H9 (cell line): ENCODE data around the gene KCNMA1. TPM values are rescaled to one million over a fixed set of nuclear protein-coding genes. Genes with fewer than 3 reads are reported as not detected.

ENCODE experiments used
- DNase-seq: peaks from one replicate; pipeline ENCODE4 v3.0.0-alpha.2; 2017
- H2AFZ ChIP-seq: one replicate; pipeline ENCODE4 v1.6.1; 2013; ENCODE audit warnings: mild to moderate bottlenecking, low read length, control low read depth, moderate library complexity
- H2AK5ac ChIP-seq: 2 replicates; pipeline ENCODE4 v1.6.1; 2013; ENCODE audit warnings: low read length, control low read depth, mixed read lengths; ENCODE audit not compliant: insufficient read length
- H2BK120ac ChIP-seq: one replicate; pipeline ENCODE4 v1.6.1; 2013; ENCODE audit warnings: low read depth, mild to moderate bottlenecking, low read length, control low read depth, inconsistent platforms; ENCODE audit not compliant: poor library complexity, severe bottlenecking
- H2BK12ac ChIP-seq: 2 replicates; pipeline ENCODE4 v1.6.1; 2013; ENCODE audit warnings: low read length, control low read depth, mixed read lengths, low read depth; ENCODE audit not compliant: insufficient read length
- H2BK15ac ChIP-seq: 2 replicates; pipeline ENCODE4 v1.6.1; 2013; ENCODE audit warnings: low read depth, low read length, control low read depth
- H2BK20ac ChIP-seq: one replicate; pipeline ENCODE4 v1.6.1; 2013; ENCODE audit warnings: low read depth, mild to moderate bottlenecking, low read length, control low read depth, inconsistent platforms; ENCODE audit not compliant: poor library complexity, severe bottlenecking
- H2BK5ac ChIP-seq: 2 replicates; pipeline ENCODE4 v1.6.1; 2013; ENCODE audit warnings: low read length, control low read depth, mixed read lengths; ENCODE audit not compliant: insufficient read length
- H3K14ac ChIP-seq: 2 replicates; pipeline ENCODE4 v1.6.1; 2013; ENCODE audit warnings: low read length, control low read depth; ENCODE audit not compliant: insufficient read depth
- H3K18ac ChIP-seq: 2 replicates; pipeline ENCODE4 v1.6.1; 2013; ENCODE audit warnings: low read depth, mild to moderate bottlenecking, mixed read lengths, low read length, control low read depth; ENCODE audit not compliant: insufficient read length
- H3K23ac ChIP-seq: 2 replicates; pipeline ENCODE4 v1.6.1; 2013; ENCODE audit warnings: low read length, control low read depth, mixed read lengths, low read depth; ENCODE audit not compliant: insufficient read length
- H3K23me2 ChIP-seq: 2 replicates; pipeline ENCODE4 v1.6.1; 2013; ENCODE audit warnings: low read depth, mild to moderate bottlenecking, mixed read lengths, low read length, control low read depth; ENCODE audit not compliant: insufficient read length, poor library complexity, severe bottlenecking
- H3K27ac ChIP-seq: 2 replicates; pipeline ENCODE4 v1.5.1; 2013; ENCODE audit warnings: low read length, control low read depth, mixed read lengths, low read depth; ENCODE audit not compliant: insufficient read length
- H3K27me3 ChIP-seq: 2 replicates; pipeline ENCODE4 v1.6.1; 2013; ENCODE audit warnings: low read length, control low read depth, inconsistent platforms; ENCODE audit not compliant: insufficient read depth
- H3K4ac ChIP-seq: 2 replicates; pipeline ENCODE4 v1.6.1; 2013; ENCODE audit warnings: low read depth, mild to moderate bottlenecking, control low read depth, inconsistent platforms, low read length, moderate library complexity
- H3K4me1 ChIP-seq: 2 replicates; pipeline ENCODE4 v1.6.1; 2013; ENCODE audit warnings: low read length, control low read depth, inconsistent platforms; ENCODE audit not compliant: insufficient read depth
- H3K4me2 ChIP-seq: 2 replicates; pipeline ENCODE4 v1.6.1; 2013; ENCODE audit warnings: low read length, control low read depth, mixed read lengths; ENCODE audit not compliant: insufficient read length, insufficient read depth
- H3K56ac ChIP-seq: 2 replicates; pipeline ENCODE4 v1.6.1; 2013; ENCODE audit warnings: low read depth, mild to moderate bottlenecking, mixed read lengths, low read length, control low read depth; ENCODE audit not compliant: insufficient read length
- H3K79me1 ChIP-seq: 2 replicates; pipeline ENCODE4 v1.6.1; 2013; ENCODE audit warnings: low read depth, mild to moderate bottlenecking, moderate library complexity, low read length, control low read depth, inconsistent platforms; ENCODE audit not compliant: insufficient read depth, poor library complexity, severe bottlenecking
- H3K79me2 ChIP-seq: 2 replicates; pipeline ENCODE4 v1.6.1; 2013; ENCODE audit warnings: low read length, control low read depth, inconsistent platforms; ENCODE audit not compliant: insufficient read depth
- H3K9ac ChIP-seq: 2 replicates; pipeline ENCODE4 v1.6.1; 2013; ENCODE audit warnings: low read length, control low read depth, mixed read lengths; ENCODE audit not compliant: insufficient read length; ENCODE audit errors: extremely low read depth
- H3K9me3 ChIP-seq: one replicate; pipeline ENCODE4 v1.6.1; 2013; ENCODE audit warnings: low read depth, low read length, inconsistent platforms; ENCODE audit not compliant: control insufficient read depth
- H3T11ph ChIP-seq: one replicate; pipeline ENCODE4 v1.6.1; 2013; ENCODE audit warnings: mild to moderate bottlenecking, low read length, control low read depth, inconsistent platforms
- H4K20me1 ChIP-seq: one replicate; pipeline ENCODE4 v1.6.1; 2013; ENCODE audit not compliant: control insufficient read depth, insufficient read length, insufficient read depth
- H4K5ac ChIP-seq: 2 replicates; pipeline ENCODE4 v1.6.1; 2013; ENCODE audit warnings: low read depth, mild to moderate bottlenecking, mixed read lengths, low read length, control low read depth; ENCODE audit not compliant: insufficient read length
- H4K8ac ChIP-seq: replicated peaks from 2 replicates; pipeline ENCODE4 v1.6.1; 2013; ENCODE audit warnings: low read length, control low read depth, mixed read lengths, low read depth; ENCODE audit not compliant: insufficient read length
- H4K91ac ChIP-seq: 2 replicates; pipeline ENCODE4 v1.6.1; 2013; ENCODE audit warnings: low read depth, mild to moderate bottlenecking, moderate library complexity, mixed read lengths, low read length, control low read depth; ENCODE audit not compliant: insufficient read length
- H3K27ac Mint-ChIP-seq, 3 experiments: 2 replicates in 2 of 3; 3 replicates in 1 of 3; pipeline ENCODE4 v1.8.0; 2020 to 2021; ENCODE audit warnings: mixed read lengths in 3 of 3, mild to moderate bottlenecking in 1 of 3, moderate library complexity in 1 of 3
- H3K27me3 Mint-ChIP-seq: 2 replicates; pipeline ENCODE4 v1.8.0; 2021; ENCODE audit warnings: low read depth, mild to moderate bottlenecking, moderate library complexity, mixed read lengths
- H3K36me3 Mint-ChIP-seq, 3 experiments: 2 replicates in 2 of 3; 3 replicates in 1 of 3; pipeline ENCODE4 v1.8.0; 2020 to 2021; ENCODE audit warnings: low read depth in 3 of 3, mixed read lengths in 3 of 3; ENCODE audit not compliant: insufficient read depth in 1 of 3
- H3K4me1 Mint-ChIP-seq, 2 experiments: 2 replicates each; pipeline ENCODE4 v1.8.0; 2020; ENCODE audit warnings: mixed read lengths in 2 of 2
- H3K4me3 Mint-ChIP-seq, 2 experiments: 2 replicates in 1 of 2; 3 replicates in 1 of 2; pipeline ENCODE4 v1.8.0; 2020 to 2021; ENCODE audit warnings: mild to moderate bottlenecking in 2 of 2, mixed read lengths in 2 of 2, moderate library complexity in 1 of 2
- H3K9me3 Mint-ChIP-seq, 2 experiments: 2 replicates in 1 of 2; 3 replicates in 1 of 2; pipeline ENCODE4 v1.8.0; 2020; ENCODE audit warnings: mild to moderate bottlenecking in 2 of 2, mixed read lengths in 2 of 2, moderate library complexity in 1 of 2
- WGBS: extraction: QIAGEN DNeasy Blood & Tissue Kit; methylation state at CpG from one replicate; pipeline ENCODE4 v1.1.7; 2013; ENCODE audit warnings: missing lambda C conversion rate, low lambda C conversion rate, mixed read lengths; ENCODE audit not compliant: insufficient read length; ENCODE audit errors: extremely low coverage; 5-methylcytosine and 5-hydroxymethylcytosine counted together
- total RNA-seq: library from RNA; stranded (reverse); gene quantifications from 2 replicates; pipeline ENCODE4 v1.2.1, GENCODE V29; 2021
- TF ChIP-seq, protein P1 (sequence below): fragments of 200-600 bp; sonication (generic); conservative IDR thresholded peaks from 3 replicates; pipeline ENCODE4 v1.8.0; 2021; ENCODE audit warnings: antibody characterized with exemption, mild to moderate bottlenecking

KCNMA1 gene
- total RNA-seq, 1 experiment from 2014 or later: 2.0 TPM

DNA sequence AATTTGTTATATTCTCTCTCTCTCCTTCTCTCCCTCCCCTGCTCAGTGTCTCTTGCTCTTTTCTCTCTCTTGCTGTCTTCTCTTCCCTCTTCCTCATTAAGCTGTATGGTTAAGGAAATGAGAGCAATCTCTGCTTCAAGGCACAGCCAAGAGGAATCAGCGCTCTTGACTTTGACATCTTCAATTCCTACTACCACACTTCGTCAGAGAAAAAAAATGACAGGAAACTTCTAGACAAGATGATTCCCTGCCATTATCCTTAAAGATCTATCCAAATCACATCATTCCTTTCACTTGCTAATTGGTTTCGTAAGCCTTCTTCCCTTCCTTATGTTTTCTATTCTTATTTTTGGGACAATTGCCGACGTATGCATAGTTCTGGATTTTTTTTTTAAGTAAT lies 425.0 kb downstream of the KCNMA1 start:
- H3K23me2 ChIP-seq: no peaks in the 10 kb centered on the region
- no peak overlapping the region for H2BK20ac ChIP-seq
- H3K14ac ChIP-seq: no peak overlapping the region
- no peaks in the 10 kb centered on the region for H4K20me1 ChIP-seq
- H3K4me1 ChIP-seq: no peaks in the 10 kb centered on the region
- no peak overlapping the region for H3K23ac ChIP-seq
- H3K9me3 ChIP-seq: no peaks in the 10 kb centered on the region
- H4K8ac ChIP-seq: no peak overlapping the region
- no peak overlapping the region for H3K4ac ChIP-seq
- no peak overlapping the region for H3T11ph ChIP-seq
- no peak overlapping the region for H3K4me2 ChIP-seq
- Mint-ChIP-seq H3K4me1 (no peaks in the 10 kb centered on the region; a peak in 1 of 4 replicates), H3K36me3 (no peaks in the 10 kb centered on the region), H3K4me3 (no peak overlapping the region), H3K9me3 (no peaks in the 10 kb centered on the region; a peak in 1 of 5 replicates), H3K27ac (no peak overlapping the region), H3K27me3 (no peaks in the 10 kb centered on the region; the same call in 1 of the 2 replicates)
- no peaks in the 10 kb centered on the region for H3K79me1 ChIP-seq
- TF ChIP-seq, protein P1, sequence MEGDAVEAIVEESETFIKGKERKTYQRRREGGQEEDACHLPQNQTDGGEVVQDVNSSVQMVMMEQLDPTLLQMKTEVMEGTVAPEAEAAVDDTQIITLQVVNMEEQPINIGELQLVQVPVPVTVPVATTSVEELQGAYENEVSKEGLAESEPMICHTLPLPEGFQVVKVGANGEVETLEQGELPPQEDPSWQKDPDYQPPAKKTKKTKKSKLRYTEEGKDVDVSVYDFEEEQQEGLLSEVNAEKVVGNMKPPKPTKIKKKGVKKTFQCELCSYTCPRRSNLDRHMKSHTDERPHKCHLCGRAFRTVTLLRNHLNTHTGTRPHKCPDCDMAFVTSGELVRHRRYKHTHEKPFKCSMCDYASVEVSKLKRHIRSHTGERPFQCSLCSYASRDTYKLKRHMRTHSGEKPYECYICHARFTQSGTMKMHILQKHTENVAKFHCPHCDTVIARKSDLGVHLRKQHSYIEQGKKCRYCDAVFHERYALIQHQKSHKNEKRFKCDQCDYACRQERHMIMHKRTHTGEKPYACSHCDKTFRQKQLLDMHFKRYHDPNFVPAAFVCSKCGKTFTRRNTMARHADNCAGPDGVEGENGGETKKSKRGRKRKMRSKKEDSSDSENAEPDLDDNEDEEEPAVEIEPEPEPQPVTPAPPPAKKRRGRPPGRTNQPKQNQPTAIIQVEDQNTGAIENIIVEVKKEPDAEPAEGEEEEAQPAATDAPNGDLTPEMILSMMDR: no peak
- H3K27ac ChIP-seq: no peak overlapping the region
- no peaks in the 10 kb centered on the region for H3K27me3 ChIP-seq
- no peak overlapping the region for H3K18ac ChIP-seq
- no CpG with 5 or more reads among the region's 5 CpGs for WGBS
- no peak overlapping the region for H2BK5ac ChIP-seq
- no peak overlapping the region for H2BK15ac ChIP-seq
- no peaks in the 10 kb centered on the region for H3K79me2 ChIP-seq
- H2BK120ac ChIP-seq: no peak overlapping the region
- DNase-seq: no peak
- no peak overlapping the region for H2AFZ ChIP-seq
- H2BK12ac ChIP-seq: no peak overlapping the region
- H2AK5ac ChIP-seq: no peak overlapping the region
- no peak overlapping the region for H4K5ac ChIP-seq
- H3K9ac ChIP-seq: no peak overlapping the region
- no peak overlapping the region for H4K91ac ChIP-seq
- no peak overlapping the region for H3K56ac ChIP-seq
